ENCODE data around the gene PBX4. TPM values are rescaled to one million over a fixed set of nuclear protein-coding genes. Genes with fewer than 3 reads are reported as not detected.

The PBX4 gene
- total and polyA plus RNA-seq, 2 of the 8 experiments (the other 6 are each of a cell fraction or from before 2014, with no cell fraction given) = 3.4 to 3.8 TPM

DNA sequence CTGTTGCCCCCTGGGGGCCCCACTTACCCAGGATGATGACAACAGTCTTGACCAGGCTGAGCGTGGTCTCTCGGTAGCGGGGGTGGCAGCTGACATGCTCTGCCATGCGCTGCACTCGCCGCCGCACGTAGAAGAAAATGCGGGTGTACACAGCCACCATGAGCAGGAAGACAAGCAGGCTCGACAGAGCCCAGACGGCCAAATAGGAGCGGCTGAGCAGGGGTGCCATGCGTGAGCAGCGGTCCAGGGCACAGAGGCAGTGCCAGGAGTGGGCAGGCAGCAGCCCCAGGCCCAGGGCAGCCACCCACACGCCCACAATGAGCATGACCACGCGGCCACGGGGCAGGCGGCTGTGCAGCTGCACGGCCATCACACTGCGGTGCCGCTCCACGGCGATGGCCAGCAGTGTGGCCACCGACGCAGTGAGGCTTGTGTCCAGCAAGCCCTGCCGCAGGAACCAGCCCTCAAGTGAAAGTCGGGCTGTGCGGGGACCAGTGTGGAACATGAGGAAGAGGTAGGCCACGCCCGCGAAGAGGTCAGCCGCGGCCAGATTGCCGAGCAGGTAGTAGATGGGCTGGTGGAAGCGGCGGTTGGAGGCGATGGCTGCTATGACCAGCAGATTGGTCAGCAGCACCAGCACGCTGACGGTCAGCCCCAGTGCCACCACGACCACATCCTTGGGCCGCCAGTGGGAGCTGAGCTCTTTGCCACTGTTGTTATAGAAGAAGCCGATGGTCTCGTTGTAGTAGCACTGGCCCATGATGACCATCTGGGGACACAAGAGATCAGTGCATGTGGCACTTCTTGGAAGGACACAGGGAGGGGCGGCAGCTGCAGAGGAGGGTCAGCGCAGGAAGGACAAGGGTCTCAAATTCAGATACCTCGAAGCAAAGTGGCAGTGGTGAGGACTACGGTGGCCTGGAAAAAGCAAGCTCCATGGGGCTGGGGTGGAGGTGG is 8.3 kb upstream of the PBX4 start (continued):
- TF ChIP-seq CHD7 (IDR thresholded peaks at IDR 0.05; ENCODE audit: insufficient replicate concordance, low read length) = no peak
